Fibroblast of villous mesenchyme (primary cell): ENCODE data around the gene TSHZ2. TPM values are rescaled to one million over a fixed set of nuclear protein-coding genes. Genes with fewer than 3 reads are reported as not detected.

Experiments used
- DNase-seq: peaks from one replicate; pipeline ENCODE4 v3.0.0-alpha.2; 2010; ENCODE audit warnings: low read depth
- H3K4me3 ChIP-seq: 2 replicates; pipeline ENCODE4 v1.5.1; 2011; ENCODE audit warnings: low read depth, mild to moderate bottlenecking, low read length
- CTCF ChIP-seq: IDR thresholded peaks from 2 replicates; pipeline ENCODE4 v1.5.1; 2012; ENCODE audit warnings: low read depth, mild to moderate bottlenecking, low read length; ENCODE audit not compliant: insufficient read depth
- total RNA-seq: library from RNA; depleted of rRNA; stranded (reverse); fragments of >200 nt; gene quantifications from 2 replicates; pipeline ENCODE4 v1.2.3, GENCODE V29; 2012

TSHZ2 gene
- total RNA-seq = 2.3 and 2.6 TPM in 2 replicates

GRCh38 chr20:52972190-52972937, at the start of gene TSHZ2:
Gene TSHZ2, plus strand, starts transcription at chr20:52972358. Its CDS starts 936 bp downstream, at chr20:52973294.
- H3K4me3 ChIP-seq = peak within 1 kb of the TSS; percentile 56
- DNase-seq = peak; percentile 24
- TF ChIP-seq CTCF = no peak

GRCh38 chr20:52922436-52922835, 49.7 kb upstream of the TSHZ2 start:
- no peak for DNase-seq
- no peak for TF ChIP-seq CTCF
- no peak overlapping the region for H3K4me3 ChIP-seq

GRCh38 chr20:52923123-52923937, 48.8 kb upstream of the TSHZ2 start:
- H3K4me3 ChIP-seq = no peak overlapping the region
- DNase-seq = peak; percentile 88
- TF ChIP-seq CTCF = no peak

GRCh38 chr20:52924411-52925271, 47.5 kb upstream of the TSHZ2 start:
- DNase-seq = no peak
- no peak overlapping the region for H3K4me3 ChIP-seq
- no peak for TF ChIP-seq CTCF

- TF ChIP-seq CTCF = no peak
- no peak overlapping the region for H3K4me3 ChIP-seq
- no peak for DNase-seq
Observed at GRCh38 chr20:52926505-52926904, 45.7 kb upstream of the TSHZ2 start.

GRCh38 chr20:52933867-52934266, 38.3 kb upstream of the TSHZ2 start:
- H3K4me3 ChIP-seq = no peak overlapping the region
- TF ChIP-seq CTCF = no peak
- DNase-seq = no peak
